GM12875 (cell line): Measurements from ENCODE around the gene MED9.
"Not testable (repeated sequence)": the region's sequence is repeated elsewhere in the genome, so short reads cannot be mapped to it uniquely, and the experiment has no call there.

ENCODE experiments used
- H3K4me3 ChIP-seq: one replicate; pipeline ENCODE4 v1.5.1; 2011; ENCODE audit warnings: low read depth, low read length, control low read depth
- CTCF ChIP-seq: IDR thresholded peaks from 2 replicates; pipeline ENCODE4 v1.5.1; 2011; ENCODE audit warnings: low read depth, mild to moderate bottlenecking, control low read depth, inconsistent platforms, low read length, moderate library complexity, borderline replicate concordance; ENCODE audit not compliant: insufficient read depth

The MED9 gene

GRCh38 chr17:17445925-17446665 lies 30.7 kb upstream of the MED9 start:
- no peak overlapping the region for H3K4me3 ChIP-seq
- no peak for TF ChIP-seq CTCF

- no peak overlapping the region for H3K4me3 ChIP-seq
- TF ChIP-seq CTCF = no peak
Observed at GRCh38 chr17:17446666-17447155, 30.1 kb upstream of the MED9 start.

GRCh38 chr17:17447264-17447663 lies 29.5 kb upstream of the MED9 start:
- TF ChIP-seq CTCF = no peak
- no peak overlapping the region for H3K4me3 ChIP-seq

GRCh38 chr17:17448076-17448475 lies 28.7 kb upstream of the MED9 start:
- no peak for TF ChIP-seq CTCF
- no peak overlapping the region for H3K4me3 ChIP-seq

- no peak for TF ChIP-seq CTCF
- no peak overlapping the region for H3K4me3 ChIP-seq
Observed at GRCh38 chr17:17448723-17449122, 28.1 kb upstream of the MED9 start.

GRCh38 chr17:17453088-17453487 lies 23.7 kb upstream of the MED9 start:
- TF ChIP-seq CTCF = no peak

GRCh38 chr17:17454276-17454675 lies 22.5 kb upstream of the MED9 start:
- TF ChIP-seq CTCF = no peak
- no peak overlapping the region for H3K4me3 ChIP-seq

More at GRCh38 chr17:17453088-17453487, 23.7 kb upstream of the MED9 start:
- no peak overlapping the region for H3K4me3 ChIP-seq

GRCh38 chr17:17454700-17455099 lies 22.1 kb upstream of the MED9 start:
- not testable (repeated sequence) for H3K4me3 ChIP-seq
